ENCODE measurements around the gene MACROD1. TPM values are rescaled to one million over a fixed set of nuclear protein-coding genes. Genes with fewer than 3 reads are reported as not detected.

Gene MACROD1
- total RNA-seq, 1 donor from 2014 or later = 29.6 TPM

DNA sequence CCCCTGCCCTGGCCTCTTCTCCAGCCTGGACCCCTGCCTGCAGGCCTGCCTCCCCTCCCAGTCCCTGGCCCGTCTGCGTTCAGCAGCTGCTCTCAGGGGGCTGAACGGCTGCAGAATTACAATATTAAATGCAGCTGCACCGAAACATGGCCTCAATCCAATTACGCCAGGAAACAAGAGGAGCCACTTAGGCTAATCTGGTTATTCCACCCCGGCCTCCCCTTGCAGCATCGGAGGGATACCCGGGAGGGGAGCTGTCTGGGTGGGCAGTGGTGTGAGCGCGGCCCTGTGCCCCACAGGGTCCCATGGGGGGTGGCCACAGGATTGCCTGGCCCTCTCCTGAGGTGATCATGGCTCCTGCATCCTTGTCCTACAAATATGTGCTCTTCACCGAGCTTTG, 87.6 kb downstream of the MACROD1 start:
- no peaks in the 10 kb centered on the region for H3K36me3 Mint-ChIP-seq (ENCODE audit: unreplicated experiment)
- no peak overlapping the region for H3K4me3 Mint-ChIP-seq (ENCODE audit: unreplicated experiment)
- H3K27ac Mint-ChIP-seq (ENCODE audit: unreplicated experiment) = no peak overlapping the region
- peaks cover 5% of the 10 kb centered on the region for H3K27me3 Mint-ChIP-seq (ENCODE audit: unreplicated experiment)
- TF ChIP-seq, protein P1, sequence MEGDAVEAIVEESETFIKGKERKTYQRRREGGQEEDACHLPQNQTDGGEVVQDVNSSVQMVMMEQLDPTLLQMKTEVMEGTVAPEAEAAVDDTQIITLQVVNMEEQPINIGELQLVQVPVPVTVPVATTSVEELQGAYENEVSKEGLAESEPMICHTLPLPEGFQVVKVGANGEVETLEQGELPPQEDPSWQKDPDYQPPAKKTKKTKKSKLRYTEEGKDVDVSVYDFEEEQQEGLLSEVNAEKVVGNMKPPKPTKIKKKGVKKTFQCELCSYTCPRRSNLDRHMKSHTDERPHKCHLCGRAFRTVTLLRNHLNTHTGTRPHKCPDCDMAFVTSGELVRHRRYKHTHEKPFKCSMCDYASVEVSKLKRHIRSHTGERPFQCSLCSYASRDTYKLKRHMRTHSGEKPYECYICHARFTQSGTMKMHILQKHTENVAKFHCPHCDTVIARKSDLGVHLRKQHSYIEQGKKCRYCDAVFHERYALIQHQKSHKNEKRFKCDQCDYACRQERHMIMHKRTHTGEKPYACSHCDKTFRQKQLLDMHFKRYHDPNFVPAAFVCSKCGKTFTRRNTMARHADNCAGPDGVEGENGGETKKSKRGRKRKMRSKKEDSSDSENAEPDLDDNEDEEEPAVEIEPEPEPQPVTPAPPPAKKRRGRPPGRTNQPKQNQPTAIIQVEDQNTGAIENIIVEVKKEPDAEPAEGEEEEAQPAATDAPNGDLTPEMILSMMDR (IDR thresholded peaks at IDR 0.05) = no peak
- H3K4me1 Mint-ChIP-seq (ENCODE audit: unreplicated experiment) = no peaks in the 10 kb centered on the region
- DNase-seq (ENCODE audit: extremely low spot score, unreplicated experiment) = no peak
- no peaks in the 10 kb centered on the region for H3K9me3 Mint-ChIP-seq (ENCODE audit: unreplicated experiment)

DNA sequence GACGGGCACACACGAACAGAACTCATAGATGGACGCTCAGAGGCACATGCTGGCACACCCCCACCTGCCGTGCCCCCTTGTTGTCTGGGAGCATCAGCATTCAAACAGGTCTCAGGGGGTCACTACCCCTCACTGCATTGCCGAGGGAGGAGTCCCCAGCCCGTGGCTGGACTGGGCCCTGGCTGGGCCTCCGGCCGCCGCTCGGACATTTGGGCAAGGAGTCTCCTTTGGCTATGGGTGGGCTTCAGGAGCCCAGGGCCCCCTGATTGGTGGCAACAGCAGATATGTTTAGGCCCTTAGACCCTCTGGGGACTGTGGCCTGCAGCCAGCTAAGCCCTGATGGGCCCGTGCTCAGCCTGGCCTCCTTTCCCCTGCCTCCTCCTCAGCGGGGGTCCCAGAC, 88.3 kb downstream of the MACROD1 start:
- Mint-ChIP-seq H3K4me3 (ENCODE audit: unreplicated experiment) (no peak overlapping the region), H3K27ac (ENCODE audit: unreplicated experiment) (no peak overlapping the region), H3K27me3 (ENCODE audit: unreplicated experiment) (peaks cover 5% of the 10 kb centered on the region), H3K4me1 (ENCODE audit: unreplicated experiment) (no peaks in the 10 kb centered on the region), H3K9me3 (ENCODE audit: unreplicated experiment) (no peaks in the 10 kb centered on the region), H3K36me3 (ENCODE audit: unreplicated experiment) (no peaks in the 10 kb centered on the region)
- TF ChIP-seq, protein P1 (IDR thresholded peaks at IDR 0.05) = no peak
- no peak for DNase-seq (ENCODE audit: extremely low spot score, unreplicated experiment)

DNA sequence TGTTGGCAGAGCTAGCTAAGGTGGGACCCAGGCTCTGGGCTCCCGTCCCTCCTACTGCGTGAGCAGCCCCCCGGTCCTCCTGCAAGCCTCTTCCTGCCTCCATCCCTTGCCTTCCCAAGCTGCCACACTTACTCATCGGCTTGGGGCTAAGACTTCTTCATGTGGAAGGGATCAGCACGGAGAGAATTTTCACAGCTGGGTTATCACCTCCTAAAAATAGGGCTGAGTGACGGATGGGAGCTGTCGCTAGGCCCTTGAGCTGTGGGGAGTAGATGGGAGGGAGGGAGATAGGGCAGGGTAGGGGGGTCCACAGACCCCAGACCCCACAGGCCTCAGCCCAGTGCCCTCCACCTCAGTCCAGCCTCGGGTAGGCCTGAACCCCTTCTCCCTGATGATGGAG, 89.2 kb downstream of the MACROD1 start:
- H3K4me1 Mint-ChIP-seq (ENCODE audit: unreplicated experiment) = no peaks in the 10 kb centered on the region
- H3K27ac Mint-ChIP-seq (ENCODE audit: unreplicated experiment) = no peak overlapping the region
- no peaks in the 10 kb centered on the region for H3K9me3 Mint-ChIP-seq (ENCODE audit: unreplicated experiment)
- TF ChIP-seq, protein P1 (IDR thresholded peaks at IDR 0.05) = no peak
- H3K27me3 Mint-ChIP-seq (ENCODE audit: unreplicated experiment) = peaks cover 5% of the 10 kb centered on the region
- DNase-seq (ENCODE audit: extremely low spot score, unreplicated experiment) = no peak
- no peaks in the 10 kb centered on the region for H3K36me3 Mint-ChIP-seq (ENCODE audit: unreplicated experiment)
- no peak overlapping the region for H3K4me3 Mint-ChIP-seq (ENCODE audit: unreplicated experiment)

DNA sequence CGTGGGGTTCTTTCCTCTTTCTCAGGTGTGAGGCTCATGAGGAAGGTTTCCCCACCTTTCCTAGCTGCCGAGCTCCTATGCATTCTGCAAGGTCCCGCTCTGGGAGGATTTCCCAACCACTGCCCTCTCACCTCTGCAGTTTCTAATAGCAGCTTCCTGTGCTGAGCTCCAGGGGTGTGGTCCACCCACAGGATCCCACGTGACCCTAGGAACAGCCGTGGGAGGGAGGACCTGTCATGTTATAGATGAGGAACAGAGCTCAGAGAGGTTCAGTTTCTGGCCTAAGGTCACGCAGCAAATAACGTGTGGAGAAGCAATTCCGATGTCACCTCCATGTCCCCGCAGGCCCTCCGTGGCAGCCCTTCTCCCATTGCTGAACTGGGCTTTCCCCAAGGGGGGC, 91.7 kb downstream of the MACROD1 start:
- TF ChIP-seq, protein P1 (IDR thresholded peaks at IDR 0.05) = no peak
- Mint-ChIP-seq H3K27me3 (ENCODE audit: unreplicated experiment) (no peaks in the 10 kb centered on the region), H3K4me3 (ENCODE audit: unreplicated experiment) (no peak overlapping the region), H3K27ac (ENCODE audit: unreplicated experiment) (no peak overlapping the region), H3K36me3 (ENCODE audit: unreplicated experiment) (no peaks in the 10 kb centered on the region), H3K9me3 (ENCODE audit: unreplicated experiment) (no peaks in the 10 kb centered on the region), H3K4me1 (ENCODE audit: unreplicated experiment) (no peaks in the 10 kb centered on the region)
- no peak for DNase-seq (ENCODE audit: extremely low spot score, unreplicated experiment)

DNA sequence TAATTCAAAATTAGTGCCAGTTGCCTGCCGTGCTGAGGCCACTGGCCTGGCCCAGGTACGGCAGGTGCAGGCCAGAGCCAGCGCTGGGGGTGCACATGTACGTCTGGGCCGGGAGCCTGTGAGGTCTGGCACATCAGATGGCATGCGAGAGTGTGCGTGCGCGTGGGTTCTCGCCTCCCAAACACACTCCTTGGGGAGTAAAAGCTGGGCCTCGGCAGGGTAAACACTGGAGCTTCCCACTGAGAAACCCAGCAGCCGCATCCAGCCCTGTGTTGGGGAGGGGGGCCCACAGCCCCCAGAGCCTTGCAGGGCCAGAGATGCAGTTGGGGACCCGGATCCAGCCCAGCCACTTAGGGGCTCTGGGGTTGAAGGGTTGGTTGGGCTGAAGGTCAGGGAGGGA, 92.4 kb downstream of the MACROD1 start:
- DNase-seq (ENCODE audit: extremely low spot score, unreplicated experiment) = no peak
- Mint-ChIP-seq H3K27ac (ENCODE audit: unreplicated experiment) (no peak overlapping the region), H3K27me3 (ENCODE audit: unreplicated experiment) (no peaks in the 10 kb centered on the region), H3K9me3 (ENCODE audit: unreplicated experiment) (no peaks in the 10 kb centered on the region), H3K36me3 (ENCODE audit: unreplicated experiment) (no peaks in the 10 kb centered on the region), H3K4me1 (ENCODE audit: unreplicated experiment) (no peaks in the 10 kb centered on the region), H3K4me3 (ENCODE audit: unreplicated experiment) (no peak overlapping the region)
- TF ChIP-seq, protein P1 (IDR thresholded peaks at IDR 0.05) = no peak

Measured in osteocyte (in vitro differentiated cells).